Hepatocyte (in vitro differentiated cells): ENCODE results near the gene PABPN1. TPM values are rescaled to one million over a fixed set of nuclear protein-coding genes. Genes with fewer than 3 reads are reported as not detected.

ENCODE experiments used
- DNase-seq: peaks from one replicate; pipeline ENCODE4 v3.0.0-alpha.2; 2016; ENCODE audit warnings: low spot score
- H2AFZ ChIP-seq: fragments of 200-600 bp; sonication (generic); 2 replicates; pipeline ENCODE4 v1.6.0; 2016; ENCODE audit warnings: antibody characterized with exemption, mild to moderate bottlenecking
- H3K27ac ChIP-seq: fragments of 200-600 bp; sonication (generic); 2 replicates; pipeline ENCODE4 v1.5.1; 2016; ENCODE audit warnings: mild to moderate bottlenecking
- H3K27me3 ChIP-seq: fragments of 200-600 bp; sonication (generic); 2 replicates; pipeline ENCODE4 v1.6.1; 2016
- H3K36me3 ChIP-seq: fragments of 200-600 bp; sonication (generic); replicated peaks from 2 replicates; pipeline ENCODE4 v1.5.1; 2016; ENCODE audit warnings: low read depth; ENCODE audit not compliant: insufficient read depth
- H3K4me1 ChIP-seq: fragments of 200-600 bp; sonication (generic); 2 replicates; pipeline ENCODE4 v1.5.1; 2016; ENCODE audit warnings: mild to moderate bottlenecking, moderate library complexity; ENCODE audit not compliant: insufficient read depth
- H3K4me2 ChIP-seq: fragments of 200-600 bp; sonication (generic); 2 replicates; pipeline ENCODE4 v1.6.0; 2016
- H3K4me3 ChIP-seq: fragments of 200-600 bp; sonication (generic); 2 replicates; pipeline ENCODE4 v1.5.1; 2016; ENCODE audit warnings: mild to moderate bottlenecking
- H3K79me2 ChIP-seq: fragments of 200-600 bp; sonication (generic); 2 replicates; pipeline ENCODE4 v1.6.0; 2017; ENCODE audit warnings: mild to moderate bottlenecking
- H3K9me2 ChIP-seq: fragments of 200-600 bp; sonication (generic); replicated peaks from 2 replicates; pipeline ENCODE4 v1.6.0; 2017; ENCODE audit warnings: mild to moderate bottlenecking; ENCODE audit not compliant: insufficient read depth
- H3K9me3 ChIP-seq: fragments of 200-600 bp; sonication (generic); 2 replicates; pipeline ENCODE4 v1.5.1; 2016; ENCODE audit warnings: low read depth, mild to moderate bottlenecking
- H4K20me1 ChIP-seq: fragments of 200-600 bp; sonication (generic); 2 replicates; pipeline ENCODE4 v1.6.0; 2016; ENCODE audit warnings: mild to moderate bottlenecking; ENCODE audit not compliant: insufficient read depth, poor library complexity, severe bottlenecking
- EZH2 ChIP-seq: fragments of 200-600 bp; sonication (generic); IDR thresholded peaks from 2 replicates; pipeline ENCODE4 v1.6.1; 2016; ENCODE audit warnings: antibody characterized with exemption, mild to moderate bottlenecking, borderline replicate concordance
- EZH2phosphoT487 ChIP-seq: fragments of 200-600 bp; sonication (generic); IDR thresholded peaks from one replicate; pipeline ENCODE4 v1.6.1; 2018; ENCODE audit warnings: antibody characterized with exemption, mild to moderate bottlenecking, low read depth, moderate library complexity; ENCODE audit not compliant: unreplicated experiment, severe bottlenecking
- WGBS: methylation state at CpG from one replicate; pipeline ENCODE4 v1.1.6; 2016; ENCODE audit warnings: low lambda C conversion rate; ENCODE audit errors: missing lambda C conversion rate; 5-methylcytosine and 5-hydroxymethylcytosine counted together
- polyA plus RNA-seq: library from polyadenylated mRNA; unstranded; fragments of >200 nt; fragmentation: Nextera tagmentation; extraction: Ambion mirVana; gene quantifications from 2 replicates; pipeline ENCODE4 v1.2.1, GENCODE V29; 2016
- total RNA-seq: library from RNA; depleted of rRNA; stranded (reverse); fragments of >200 nt; gene quantifications from 2 replicates; pipeline ENCODE4 v1.2.3, GENCODE V29; 2014
- TF ChIP-seq, protein P1 (sequence below): fragments of 200-600 bp; sonication (generic); IDR thresholded peaks from 2 replicates; pipeline ENCODE4 v1.5.1; 2016; ENCODE audit warnings: antibody characterized with exemption, mild to moderate bottlenecking; ENCODE audit not compliant: poor library complexity

Gene PABPN1
- total and polyA plus RNA-seq, 2 experiments from 2014 or later: 116 to 213 TPM

DNA sequence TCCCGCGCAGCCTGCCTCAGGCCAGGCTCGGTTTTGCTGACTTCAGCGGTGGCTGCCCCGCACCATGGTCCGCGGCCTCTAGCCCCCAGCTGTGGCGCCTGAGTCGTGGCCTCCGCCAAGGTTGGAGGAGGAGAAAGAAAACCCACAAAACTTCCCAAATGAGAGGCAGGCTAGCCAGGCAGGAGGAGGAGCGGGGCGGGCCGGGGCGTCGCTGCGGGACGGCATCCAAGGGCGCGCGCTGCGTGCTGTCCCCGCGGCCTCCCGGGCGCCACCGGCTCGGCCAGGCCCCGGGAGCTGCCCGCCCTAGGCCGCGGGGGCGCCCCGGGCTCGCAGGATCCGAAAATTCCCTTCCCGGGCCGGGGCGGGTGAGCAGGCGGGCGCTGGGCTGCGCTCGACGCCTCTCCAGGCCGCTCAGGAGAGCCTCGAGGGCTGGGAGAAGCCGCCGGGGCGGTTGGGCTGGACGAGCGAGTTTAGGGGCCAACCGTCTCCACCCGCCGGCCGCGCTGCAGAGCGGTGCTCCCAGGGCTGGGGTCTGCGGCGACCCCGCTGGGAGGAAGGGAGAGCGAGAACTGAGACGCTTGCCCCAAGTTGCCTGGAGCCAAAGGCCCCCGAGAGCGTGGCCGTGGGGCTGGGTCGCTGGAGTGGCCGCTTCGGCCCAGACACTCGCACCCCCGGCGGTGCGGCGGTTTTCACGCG, 43.9 kb downstream of the PABPN1 start, which contains the start of gene EFS:
Gene EFS (minus strand): TSS at position 137 of the 696 bp plus-strand sequence. CDS start 147 bp downstream, outside the sequence.
- Histone ChIP-seq H3K9me3 (no peaks in the 10 kb centered on the region), H3K4me1 (peaks cover 14% of the 10 kb centered on the region), H4K20me1 (peaks cover 14% of the 10 kb centered on the region), H3K27me3 (no peaks in the 10 kb centered on the region), H3K36me3 (no peaks in the 10 kb centered on the region), H3K4me2 (peak within 1 kb of the TSS; percentile 96), H3K27ac (peak within 1 kb of the TSS; percentile 99), H3K79me2 (peaks cover 45% of the 10 kb centered on the region), H2AFZ (peak within 1 kb of the TSS; percentile 80), H3K4me3 (peak within 1 kb of the TSS; percentile 61), H3K9me2 (no peaks in the 10 kb centered on the region)
- peak; percentile 58 for DNase-seq
- TF ChIP-seq, protein P1, sequence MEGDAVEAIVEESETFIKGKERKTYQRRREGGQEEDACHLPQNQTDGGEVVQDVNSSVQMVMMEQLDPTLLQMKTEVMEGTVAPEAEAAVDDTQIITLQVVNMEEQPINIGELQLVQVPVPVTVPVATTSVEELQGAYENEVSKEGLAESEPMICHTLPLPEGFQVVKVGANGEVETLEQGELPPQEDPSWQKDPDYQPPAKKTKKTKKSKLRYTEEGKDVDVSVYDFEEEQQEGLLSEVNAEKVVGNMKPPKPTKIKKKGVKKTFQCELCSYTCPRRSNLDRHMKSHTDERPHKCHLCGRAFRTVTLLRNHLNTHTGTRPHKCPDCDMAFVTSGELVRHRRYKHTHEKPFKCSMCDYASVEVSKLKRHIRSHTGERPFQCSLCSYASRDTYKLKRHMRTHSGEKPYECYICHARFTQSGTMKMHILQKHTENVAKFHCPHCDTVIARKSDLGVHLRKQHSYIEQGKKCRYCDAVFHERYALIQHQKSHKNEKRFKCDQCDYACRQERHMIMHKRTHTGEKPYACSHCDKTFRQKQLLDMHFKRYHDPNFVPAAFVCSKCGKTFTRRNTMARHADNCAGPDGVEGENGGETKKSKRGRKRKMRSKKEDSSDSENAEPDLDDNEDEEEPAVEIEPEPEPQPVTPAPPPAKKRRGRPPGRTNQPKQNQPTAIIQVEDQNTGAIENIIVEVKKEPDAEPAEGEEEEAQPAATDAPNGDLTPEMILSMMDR: no peak
- TF ChIP-seq EZH2 (no peak), EZH2phosphoT487 (no peak)
- 3% methylated on average over 57 of the region's 74 CpGs for WGBS

DNA sequence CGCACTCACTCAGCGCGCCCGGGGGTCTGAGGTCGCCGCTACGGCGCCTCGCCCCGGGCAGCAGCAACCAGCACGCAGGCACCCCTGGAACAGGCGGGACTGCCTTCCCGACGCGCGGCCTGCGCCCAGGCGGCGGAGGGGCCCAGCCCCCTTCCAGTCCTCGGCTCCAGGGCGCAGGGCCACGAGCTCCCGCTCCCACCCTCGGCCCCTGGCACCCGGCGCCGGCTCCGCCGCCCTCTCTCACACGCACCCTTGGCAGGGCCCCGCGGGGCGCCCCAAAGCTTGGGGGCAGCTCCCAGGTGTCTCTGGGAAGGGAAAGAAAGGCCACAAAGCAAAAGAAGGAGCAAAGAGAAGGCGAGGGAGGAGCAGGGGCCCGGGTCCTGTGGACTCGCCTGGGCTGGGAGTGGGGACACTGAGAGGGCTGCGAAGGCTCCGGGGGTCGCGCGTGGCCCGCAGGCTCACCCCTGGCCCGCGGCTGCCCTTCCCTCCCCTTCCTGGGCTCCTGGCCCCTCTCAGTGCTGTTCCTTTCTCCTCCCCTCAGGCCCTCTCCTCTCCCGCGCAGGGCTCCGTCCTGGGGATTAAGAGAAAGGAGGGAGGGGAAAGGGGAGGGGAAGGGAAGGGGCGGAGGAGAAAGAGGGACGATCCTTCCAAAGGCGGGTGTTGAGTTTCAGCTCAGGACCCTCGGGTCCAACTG, 44.6 kb downstream of the PABPN1 start:
- Histone ChIP-seq H2AFZ (peak overlapping the region; percentile 80), H3K4me2 (peak overlapping the region; percentile 96), H4K20me1 (peaks cover 11% of the 10 kb centered on the region), H3K36me3 (no peaks in the 10 kb centered on the region), H3K27ac (peak overlapping the region; percentile 99), H3K4me3 (peak overlapping the region; percentile 61), H3K27me3 (no peaks in the 10 kb centered on the region), H3K9me2 (no peaks in the 10 kb centered on the region), H3K9me3 (no peaks in the 10 kb centered on the region), H3K4me1 (peaks cover 14% of the 10 kb centered on the region), H3K79me2 (peaks cover 42% of the 10 kb centered on the region)
- peak; percentile 86 for DNase-seq
- TF ChIP-seq EZH2: no peak
- no peak for TF ChIP-seq EZH2phosphoT487
- TF ChIP-seq, protein P1: no peak
- WGBS: 1% methylated on average over 31 of the region's 51 CpGs

GRCh38 chr14:23366426-23366921, 45.2 kb downstream of the PABPN1 start:
- TF ChIP-seq EZH2 (no peak), EZH2phosphoT487 (no peak)
- TF ChIP-seq, protein P1: no peak
- Histone ChIP-seq H3K4me2 (peak overlapping the region; percentile 96), H3K9me2 (no peaks in the 10 kb centered on the region), H3K27me3 (no peaks in the 10 kb centered on the region), H3K79me2 (peaks cover 38% of the 10 kb centered on the region), H3K4me3 (no peak overlapping the region), H2AFZ (peak overlapping the region; percentile 61), H4K20me1 (peaks cover 5% of the 10 kb centered on the region), H3K9me3 (no peaks in the 10 kb centered on the region), H3K27ac (peak overlapping the region; percentile 99), H3K36me3 (no peaks in the 10 kb centered on the region), H3K4me1 (peaks cover 14% of the 10 kb centered on the region)
- peak; percentile 87 for DNase-seq
- 8% methylated on average over 17 of the region's 34 CpGs for WGBS
